Peyer's patch (tissue), 4 donors: ENCODE results near the gene DQX1.

Experiments
- POLR2A ChIP-seq, 2 donors: fragments of 450-650 bp; IDR thresholded peaks; one replicate each; pipeline ENCODE4 v1.5.1; 2017; ENCODE audit warnings: antibody characterized with exemption in 2 of 2, mild to moderate bottlenecking in 2 of 2, moderate library complexity in 2 of 2
- TF ChIP-seq, protein P1 (sequence below), 6 experiments: fragments of 450-650 bp in 4 of 6; fragments of 200-600 bp in 2 of 6; sonication (generic) in 1 of 6; IDR thresholded peaks; one replicate each; pipeline ENCODE4 v1.5.1; 2017 to 2019; ENCODE audit warnings: antibody characterized with exemption in 6 of 6, mild to moderate bottlenecking in 3 of 6, moderate library complexity in 1 of 6

DNA sequence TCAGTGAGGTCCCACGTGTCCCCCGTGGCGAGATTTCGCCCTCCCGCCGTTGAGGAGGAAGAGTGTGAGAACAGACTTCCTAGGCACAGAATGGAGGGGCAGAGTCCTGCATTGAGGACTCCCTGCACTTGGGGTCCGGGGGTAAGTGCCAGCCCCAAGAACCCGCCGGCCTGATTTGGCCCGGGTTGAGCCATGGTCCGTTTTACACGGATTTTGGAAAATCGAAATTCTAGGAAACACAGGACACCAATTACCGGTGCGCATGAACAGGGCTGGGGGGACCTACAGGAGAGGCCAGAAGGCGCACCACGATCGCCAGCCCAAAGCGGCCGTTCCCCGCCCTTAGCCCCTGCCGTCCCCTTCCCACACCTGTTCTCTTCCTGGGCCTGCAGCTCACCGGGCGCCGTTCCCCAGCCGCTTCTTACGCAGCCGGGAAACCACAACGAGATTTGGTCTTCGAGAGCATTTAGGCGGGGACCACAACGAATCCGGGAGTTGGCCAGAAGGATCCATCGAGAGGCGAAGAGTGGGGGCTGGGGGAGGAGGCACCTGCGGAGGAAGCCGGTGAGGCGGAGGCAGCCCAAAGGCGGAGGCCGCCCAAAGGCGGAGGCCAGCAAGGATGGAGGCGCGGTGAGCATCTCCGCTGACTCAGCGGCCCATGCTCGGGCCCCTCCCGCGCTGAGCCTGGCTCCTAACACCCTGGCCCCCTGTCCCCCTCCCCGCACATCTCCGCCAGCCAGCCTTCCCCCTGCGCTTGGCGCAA, 12.2 kb downstream of the DQX1 start:
- TF ChIP-seq, protein P1, sequence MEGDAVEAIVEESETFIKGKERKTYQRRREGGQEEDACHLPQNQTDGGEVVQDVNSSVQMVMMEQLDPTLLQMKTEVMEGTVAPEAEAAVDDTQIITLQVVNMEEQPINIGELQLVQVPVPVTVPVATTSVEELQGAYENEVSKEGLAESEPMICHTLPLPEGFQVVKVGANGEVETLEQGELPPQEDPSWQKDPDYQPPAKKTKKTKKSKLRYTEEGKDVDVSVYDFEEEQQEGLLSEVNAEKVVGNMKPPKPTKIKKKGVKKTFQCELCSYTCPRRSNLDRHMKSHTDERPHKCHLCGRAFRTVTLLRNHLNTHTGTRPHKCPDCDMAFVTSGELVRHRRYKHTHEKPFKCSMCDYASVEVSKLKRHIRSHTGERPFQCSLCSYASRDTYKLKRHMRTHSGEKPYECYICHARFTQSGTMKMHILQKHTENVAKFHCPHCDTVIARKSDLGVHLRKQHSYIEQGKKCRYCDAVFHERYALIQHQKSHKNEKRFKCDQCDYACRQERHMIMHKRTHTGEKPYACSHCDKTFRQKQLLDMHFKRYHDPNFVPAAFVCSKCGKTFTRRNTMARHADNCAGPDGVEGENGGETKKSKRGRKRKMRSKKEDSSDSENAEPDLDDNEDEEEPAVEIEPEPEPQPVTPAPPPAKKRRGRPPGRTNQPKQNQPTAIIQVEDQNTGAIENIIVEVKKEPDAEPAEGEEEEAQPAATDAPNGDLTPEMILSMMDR (IDR thresholded peaks at IDR 0.05): no peak
- no peak for TF ChIP-seq POLR2A (IDR thresholded peaks at IDR 0.05)
